Left renal cortex interstitium (tissue), 4 donors: ENCODE data around the gene CEP290. TPM values are rescaled to one million over a fixed set of nuclear protein-coding genes. Genes with fewer than 3 reads are reported as not detected.
"Not testable (repeated sequence)": the region's sequence is repeated elsewhere in the genome, so short reads cannot be mapped to it uniquely, and the experiment has no call there.

Experiments used
- DNase-seq, 4 donors: peaks; one replicate each; pipeline ENCODE4 v3.0.0-alpha.2; 2013; ENCODE audit warnings: low read depth in 4 of 4, low spot score in 2 of 4, missing footprints in 1 of 4
- polyA plus RNA-seq, 4 donors: library from polyadenylated mRNA; unstranded; fragments of 120-200 nt; gene quantifications; one replicate each; pipeline ENCODE4 v1.2.1, GENCODE V29; 2013; ENCODE audit not compliant: insufficient read length in 4 of 4

The CEP290 gene
- polyA plus RNA-seq, 4 donors: 22.6 to 31.9 (median 26.3) TPM

GRCh38 chr12:88144037-88144436 lies 2.1 kb upstream of the CEP290 start:
- DNase-seq: no peak

GRCh38 chr12:88142610-88142991 lies 713 bp upstream of the CEP290 start:
- peak in 3 of 4 donors; percentile 10 to 29 (median 13) for DNase-seq

DNA sequence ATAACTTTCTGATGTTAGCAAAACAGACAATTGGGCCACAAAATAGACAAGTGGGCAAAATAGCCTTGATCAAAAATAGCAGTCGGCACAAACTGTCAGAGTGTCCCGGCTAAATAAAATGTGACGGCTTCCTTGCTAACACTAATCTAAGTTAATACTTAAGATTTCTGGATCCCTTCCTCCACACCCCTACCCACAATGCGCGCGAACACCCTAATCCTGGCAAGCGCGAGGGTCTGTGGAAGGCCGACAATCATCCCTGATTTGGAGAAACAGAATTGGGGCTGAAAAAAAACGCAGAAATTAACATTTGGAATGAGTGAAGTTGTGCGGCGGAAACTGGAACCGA lies 489 bp downstream of the CEP290 start:
- no peak for DNase-seq

- DNase-seq: not testable (repeated sequence)
These were observed 2.2 kb downstream of the CEP290 start for GRCh38 chr12:88139711-88140110.

- not testable (repeated sequence) for DNase-seq
These were observed 8.7 kb downstream of the CEP290 start for GRCh38 chr12:88133181-88133580.

DNA sequence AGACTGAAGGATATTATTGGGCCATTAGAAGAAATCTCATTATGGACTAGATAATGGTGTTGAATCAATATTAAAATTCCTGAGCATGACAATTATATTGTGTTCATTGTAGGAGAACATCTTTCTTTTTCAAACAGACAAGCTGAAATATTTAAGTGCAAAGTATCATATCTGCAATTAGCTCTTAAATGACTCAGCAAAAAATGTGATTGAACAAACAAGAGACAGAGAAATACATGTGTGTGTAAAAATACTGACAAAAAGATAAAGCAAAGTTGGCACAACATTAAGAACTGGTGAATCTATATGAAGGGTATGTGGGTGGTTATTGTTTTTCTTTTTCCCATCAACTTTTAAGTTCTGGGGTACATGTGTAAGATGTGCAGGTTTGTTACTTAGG lies 9.5 kb downstream of the CEP290 start:
- DNase-seq: no peak

- no peak for DNase-seq
These were observed 14.0 kb downstream of the CEP290 start for GRCh38 chr12:88127855-88128254.

GRCh38 chr12:88127099-88127498 lies 14.8 kb downstream of the CEP290 start:
- DNase-seq: no peak

GRCh38 chr12:88122666-88123065 lies 19.2 kb downstream of the CEP290 start:
- DNase-seq: no peak

GRCh38 chr12:88113871-88114270 lies 28.0 kb downstream of the CEP290 start:
- no peak for DNase-seq

GRCh38 chr12:88111074-88111652 lies 30.7 kb downstream of the CEP290 start:
- DNase-seq: peak in 1 of 4 donors; percentile 21

GRCh38 chr12:88108021-88108420 lies 33.9 kb downstream of the CEP290 start:
- DNase-seq: no peak

DNA sequence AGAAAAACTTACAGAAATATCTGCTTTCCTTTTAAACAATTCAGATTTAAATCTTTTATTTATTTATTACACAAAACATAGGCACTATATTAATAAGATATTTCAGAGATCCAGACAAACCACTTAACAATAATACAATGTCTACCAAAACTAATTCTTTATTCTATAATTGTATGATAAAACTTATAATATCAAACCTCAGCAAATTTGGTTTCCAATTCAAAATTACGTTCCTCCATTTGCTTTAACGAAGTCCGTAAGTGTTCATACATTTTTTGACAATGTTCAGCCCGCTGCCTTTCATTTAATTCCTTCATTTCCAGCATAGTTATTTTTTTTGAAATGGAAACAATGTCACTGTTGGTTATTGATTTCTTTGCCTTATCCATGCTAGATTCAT lies 48.3 kb downstream of the CEP290 start:
- DNase-seq: no peak

DNA sequence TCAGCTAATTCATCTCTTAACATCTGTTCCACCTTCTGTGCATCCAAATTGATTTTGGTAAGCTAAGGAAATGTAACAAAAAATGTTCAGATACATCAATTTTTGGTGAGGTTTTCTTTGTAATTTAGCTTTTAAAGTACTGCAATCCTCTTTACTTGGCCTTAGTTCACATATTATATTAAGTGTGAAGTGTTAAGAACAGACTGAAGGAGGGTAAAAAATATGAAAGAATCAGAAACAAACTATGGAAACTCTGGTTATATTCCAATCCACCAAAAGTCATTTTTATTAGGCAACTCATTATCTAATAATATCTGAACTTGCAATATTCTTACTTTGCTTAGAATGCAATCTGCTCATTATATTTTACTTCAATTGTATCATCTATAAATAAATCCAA lies 49.1 kb downstream of the CEP290 start:
- no peak for DNase-seq

DNA sequence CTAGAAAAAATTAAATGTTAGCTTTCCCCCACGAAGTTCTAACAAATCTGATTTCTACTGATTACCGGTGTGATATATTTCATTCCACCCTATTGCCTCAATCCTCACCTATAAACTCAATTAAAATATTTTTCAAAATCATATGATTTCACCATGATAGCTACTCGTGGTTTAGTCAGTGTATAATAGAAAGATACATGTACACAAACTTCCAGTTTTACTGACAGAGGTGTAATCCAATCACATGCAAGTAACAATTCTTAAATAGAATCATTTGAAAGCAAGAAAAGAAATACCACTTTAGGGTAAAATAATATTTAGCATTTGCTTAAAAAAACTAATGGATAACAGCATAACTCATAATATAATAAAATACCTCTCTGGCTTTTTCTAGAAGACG lies 57.7 kb downstream of the CEP290 start:
- DNase-seq: no peak

DNA sequence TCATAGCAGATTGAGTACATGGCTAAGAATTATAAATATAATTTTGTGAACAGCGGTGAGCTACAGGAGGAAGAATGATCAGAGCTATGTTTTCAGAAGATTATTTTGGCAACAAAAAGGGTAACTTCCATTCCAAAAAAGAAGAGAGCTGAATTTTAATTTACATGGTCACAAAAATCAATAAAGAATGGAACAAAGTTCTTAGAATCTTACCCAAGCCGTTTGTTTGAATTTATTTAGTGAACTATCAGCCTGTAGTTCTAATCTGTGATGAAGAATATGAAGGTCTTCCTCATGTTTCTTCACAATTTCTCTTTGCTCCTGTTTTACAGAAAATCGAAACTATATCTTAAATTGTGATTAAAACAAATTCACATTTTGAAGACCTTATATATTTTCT lies 58.3 kb downstream of the CEP290 start:
- DNase-seq: no peak

DNA sequence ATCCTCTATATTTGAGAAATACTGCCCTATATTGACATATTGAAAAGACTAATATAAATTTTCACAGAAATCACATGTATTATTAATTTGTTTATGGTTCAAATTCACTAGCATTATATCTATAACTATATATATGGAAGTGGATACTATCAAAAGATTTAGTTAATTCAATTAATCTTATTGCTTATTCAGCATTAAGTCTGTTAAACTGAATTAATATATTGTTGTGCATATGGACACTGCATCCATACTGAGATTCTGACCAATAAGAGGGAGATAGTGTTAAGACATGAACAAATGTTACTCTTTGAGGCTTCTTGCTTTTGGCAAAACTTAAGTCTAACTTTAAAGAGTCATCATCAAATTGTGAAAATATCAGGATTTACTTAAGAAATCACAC lies 60.6 kb downstream of the CEP290 start:
- no peak for DNase-seq

- DNase-seq: no peak
These were observed 74.6 kb downstream of the CEP290 start for GRCh38 chr12:88067301-88067700.

DNA sequence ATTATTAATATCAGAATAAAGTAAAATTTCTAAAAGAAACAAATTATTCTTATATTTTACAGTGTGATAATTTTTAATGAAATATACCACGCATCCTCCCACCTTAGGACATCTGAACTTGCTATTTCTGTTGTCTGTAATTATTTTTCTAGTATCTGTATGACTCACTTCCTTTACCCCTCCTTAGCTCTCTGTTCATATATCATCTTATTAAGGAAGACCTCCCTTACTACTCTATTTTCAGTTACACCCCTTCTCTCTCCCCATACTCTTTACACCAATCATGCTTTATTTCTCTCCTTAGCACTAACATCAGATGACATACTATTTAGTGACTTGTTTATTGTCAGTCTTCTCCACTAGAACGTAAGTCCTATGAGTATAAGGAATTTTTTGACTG lies 78.5 kb downstream of the CEP290 start:
- no peak for DNase-seq

GRCh38 chr12:88062474-88062873 lies 79.4 kb downstream of the CEP290 start:
- no peak for DNase-seq

DNA sequence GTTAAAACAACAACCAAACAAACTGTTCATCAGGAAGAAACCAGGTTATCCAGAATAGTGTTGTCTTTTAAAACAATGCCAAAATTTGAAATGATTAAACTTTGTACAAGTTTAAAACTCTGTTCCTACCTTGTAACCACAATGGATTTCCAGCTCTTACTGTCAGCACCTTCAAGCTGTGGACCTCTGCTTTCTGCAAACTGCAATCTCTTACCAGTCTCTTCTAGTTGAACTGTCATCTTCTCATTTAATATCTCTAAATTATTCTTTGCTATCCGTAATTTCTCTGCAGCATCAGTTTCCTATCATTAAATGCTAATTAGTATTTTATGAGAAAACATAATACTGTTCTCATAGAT lies 83.2 kb downstream of the CEP290 start:
- DNase-seq: no peak

DNA sequence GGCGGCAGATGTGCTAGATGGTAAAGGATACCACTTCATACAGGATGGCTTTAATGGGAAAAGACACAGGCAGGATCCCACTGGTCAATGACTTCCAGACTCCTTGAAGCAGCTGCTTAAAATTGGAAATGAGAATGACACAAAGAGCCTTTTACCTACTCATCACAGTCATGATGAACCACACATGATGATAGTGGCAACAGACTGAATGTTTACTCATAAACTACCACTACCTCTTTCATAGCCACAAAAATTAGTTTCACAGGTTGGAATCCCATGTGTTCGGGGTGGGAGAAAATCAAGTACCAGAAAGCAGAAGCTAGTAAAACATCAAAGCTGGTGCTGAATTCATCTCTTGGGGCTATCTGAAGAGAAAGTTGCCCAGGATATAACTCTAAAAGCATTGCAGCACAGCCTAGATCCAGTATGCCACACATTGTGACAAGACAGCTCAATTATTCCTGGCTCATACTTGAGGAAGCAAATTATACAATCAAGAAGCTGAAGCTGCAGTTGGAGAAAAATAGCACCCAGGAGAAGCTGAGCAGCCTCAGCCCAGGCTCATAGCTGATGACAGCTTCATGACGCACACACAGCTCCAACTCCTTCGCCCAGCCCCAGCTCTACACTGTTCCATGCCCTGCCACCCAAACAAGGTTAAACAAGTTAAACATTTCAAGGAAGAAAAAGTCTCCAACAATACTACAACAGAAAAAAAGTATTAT lies 83.7 kb downstream of the CEP290 start:
- DNase-seq: no peak

DNA sequence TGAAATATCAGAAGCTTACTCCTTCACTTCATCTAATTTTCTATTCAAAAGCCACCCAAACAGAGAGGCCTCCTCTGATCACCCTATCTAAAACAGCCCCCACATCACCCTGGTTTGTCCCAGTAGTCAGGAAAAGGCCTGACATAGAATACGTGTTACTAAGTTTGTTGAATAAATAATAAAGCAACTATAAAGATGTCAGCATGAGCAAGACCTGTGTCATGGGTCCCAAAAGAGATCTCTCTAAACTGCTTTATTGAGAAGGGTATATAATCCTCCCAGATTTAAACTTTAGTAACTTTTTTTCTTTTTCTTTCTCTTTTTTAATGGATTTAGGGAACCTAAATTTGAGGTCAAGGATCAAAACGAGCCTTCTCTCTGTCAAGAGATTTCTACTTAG lies 85.3 kb downstream of the CEP290 start:
- no peak for DNase-seq
